GM18511 (cell line): ENCODE data around the gene IL10RB.
"Not testable (repeated sequence)": the region's sequence is repeated elsewhere in the genome, so short reads cannot be mapped to it uniquely, and the experiment has no call there.

Experiments
- ATAC-seq: cut with Tn5 transposase; IDR thresholded peaks from one replicate; pipeline ENCODE4 v1.9.1; 2021; ENCODE audit warnings: mild to moderate bottlenecking, moderate library complexity; ENCODE audit not compliant: unreplicated experiment

Gene IL10RB

GRCh38 chr21:33299181-33299752 is 33.1 kb downstream of the IL10RB start:
- ATAC-seq = peak; percentile 82

GRCh38 chr21:33300701-33301631 is 34.8 kb downstream of the IL10RB start:
- no peak for ATAC-seq

- ATAC-seq = no peak
Observed at GRCh38 chr21:33301632-33302002, 35.5 kb downstream of the IL10RB start.

- ATAC-seq = no peak
Observed at GRCh38 chr21:33302055-33302454, 35.9 kb downstream of the IL10RB start.

GRCh38 chr21:33302796-33303195 is 36.6 kb downstream of the IL10RB start:
- no peak for ATAC-seq

- no peak for ATAC-seq
Observed at GRCh38 chr21:33305344-33305671, 39.1 kb downstream of the IL10RB start.

- ATAC-seq = no peak
Observed at GRCh38 chr21:33305938-33306337, 39.8 kb downstream of the IL10RB start.

- ATAC-seq = peak; percentile 96
Observed at GRCh38 chr21:33308586-33309490, 42.7 kb downstream of the IL10RB start.

- no peak for ATAC-seq
Observed at GRCh38 chr21:33309778-33310177, 43.6 kb downstream of the IL10RB start.

- no peak for ATAC-seq
Observed at GRCh38 chr21:33312121-33312520, 46.0 kb downstream of the IL10RB start.

- ATAC-seq = no peak
Observed at GRCh38 chr21:33313183-33313582, 47.0 kb downstream of the IL10RB start.

GRCh38 chr21:33313611-33314010 is 47.4 kb downstream of the IL10RB start:
- no peak for ATAC-seq

- ATAC-seq = no peak
Observed at GRCh38 chr21:33314111-33314510, 47.9 kb downstream of the IL10RB start.

- no peak for ATAC-seq
Observed at GRCh38 chr21:33315946-33316710, 50.0 kb downstream of the IL10RB start.

GRCh38 chr21:33317145-33317544 is 51.0 kb downstream of the IL10RB start:
- ATAC-seq = no peak

- no peak for ATAC-seq
Observed at GRCh38 chr21:33317786-33318486, 51.8 kb downstream of the IL10RB start.

- ATAC-seq = not testable (repeated sequence)
Observed at GRCh38 chr21:33321005-33321404, 54.8 kb downstream of the IL10RB start.

- not testable (repeated sequence) for ATAC-seq
Observed at GRCh38 chr21:33323610-33324009, 57.4 kb downstream of the IL10RB start.

GRCh38 chr21:33324291-33325221 is 58.4 kb downstream of the IL10RB start, which contains the start of gene IFNAR1:
IFNAR1 (plus strand) TSS chr21:33324970; CDS start chr21:33325056, 86 bp downstream.
- ATAC-seq = peak; percentile 88
